ENCODE data around the gene RABGEF1.

RABGEF1 gene

GRCh38 chr7:66859339-66859738 lies 118.8 kb downstream of the RABGEF1 start:
- no peak for DNase-seq (ENCODE audit: low spot score)

- peak; percentile 30 for DNase-seq (ENCODE audit: low spot score)
Observed at GRCh38 chr7:66859794-66860645, 119.5 kb downstream of the RABGEF1 start.

- no peak for DNase-seq (ENCODE audit: low spot score)
Observed at GRCh38 chr7:66860767-66861166, 120.2 kb downstream of the RABGEF1 start.

Measured in kidney tubule cell (primary cell).